Measurements from ENCODE around the gene IL17REL. TPM values are rescaled to one million over a fixed set of nuclear protein-coding genes. Genes with fewer than 3 reads are reported as not detected.

The IL17REL gene
- total and polyA plus RNA-seq, 2 of the 13 experiments (the other 11 are each of a cell fraction or from before 2014, with no cell fraction given): not detected

- TF ChIP-seq PATZ1 (CRISPR knock-in tag; IDR thresholded peaks at IDR 0.05) (peak; percentile 73), NFIB (CRISPR knock-in tag; IDR thresholded peaks at IDR 0.05; ENCODE audit: borderline replicate concordance) (no peak), ZBTB43 (CRISPR knock-in tag; conservative IDR thresholded peaks at IDR 0.05) (peak; percentile 87), ZFP91 (CRISPR knock-in tag; IDR thresholded peaks at IDR 0.05; ENCODE audit: borderline replicate concordance) (peak; percentile 13; the same call in 1 of the 2 replicates), GATA4 (IDR thresholded peaks at IDR 0.05; ENCODE audit: borderline replicate concordance, low read depth) (0 out of 2 replicates have a peak, but pooled peaks have one; percentile 23), TBX2 (CRISPR knock-in tag; IDR thresholded peaks at IDR 0.05; ENCODE audit: borderline replicate concordance) (peak; percentile 76), IKZF1 (IDR thresholded peaks at IDR 0.05) (no peak), RXRA (CRISPR knock-in tag; IDR thresholded peaks at IDR 0.05) (peak; percentile 14; the same call in 1 of the 2 replicates), ZFP62 (CRISPR knock-in tag; IDR thresholded peaks at IDR 0.05) (no peak), MXD1 (CRISPR knock-in tag; IDR thresholded peaks at IDR 0.05) (peak; percentile 43; the same call in 1 of the 2 replicates), ZNF598 (CRISPR knock-in tag; IDR thresholded peaks at IDR 0.05; ENCODE audit: borderline replicate concordance) (0 out of 2 replicates have a peak, but pooled peaks have one; percentile 36), ATF6 (CRISPR knock-in tag; conservative IDR thresholded peaks at IDR 0.05) (no peak), ZNF281 (CRISPR knock-in tag; IDR thresholded peaks at IDR 0.05; ENCODE audit: borderline replicate concordance) (peak; percentile 94), PHF21A (CRISPR knock-in tag; IDR thresholded peaks at IDR 0.05) (peak; percentile 79), MAX (IDR thresholded peaks at IDR 0.05) (peak; percentile 76), HOXA3 (CRISPR knock-in tag; IDR thresholded peaks at IDR 0.05) (peak; percentile 50; the same call in 1 of the 2 replicates), ATRX (CRISPR knock-in tag; IDR thresholded peaks at IDR 0.05; ENCODE audit: borderline replicate concordance) (no peak)
Measured at GRCh38 chr22:49966774-49967705, 45.5 kb downstream of the IL17REL start (continued).

Measured in HepG2 (cell line).